ENCODE results near the gene ATP9B.

GRCh38 chr18:79214056-79214455, 144.9 kb downstream of the ATP9B start:
- TF ChIP-seq EZH2phosphoT487 (IDR thresholded peaks at IDR 0.05; ENCODE audit: borderline replicate concordance, low read depth) (no peak), SIN3A (IDR thresholded peaks at IDR 0.05; ENCODE audit: borderline replicate concordance, low read depth, low read length) (no peak), JUND (IDR thresholded peaks at IDR 0.05) (no peak), POLR2AphosphoS5 (IDR thresholded peaks at IDR 0.05; ENCODE audit: low read depth, low read length) (no peak), GABPA (IDR thresholded peaks at IDR 0.05; ENCODE audit: low read depth) (no peak), TAF1 (IDR thresholded peaks at IDR 0.05; ENCODE audit: borderline replicate concordance, low read depth, low read length) (no peak), ZBTB33 (IDR thresholded peaks at IDR 0.05; ENCODE audit: borderline replicate concordance, low read depth) (no peak)
